Large intestine (tissue), 12 donors: ENCODE data around the gene KIAA1671. TPM values are rescaled to one million over a fixed set of nuclear protein-coding genes. Genes with fewer than 3 reads are reported as not detected.
"Not testable (repeated sequence)": the region's sequence is repeated elsewhere in the genome, so short reads cannot be mapped to it uniquely, and the experiment has no call there.

Experiments used
- DNase-seq, 2 donors: peaks; one replicate each; pipeline versions ENCODE4 v3.0.0 to v3.0.0-alpha.2; 2013
- H3K27ac ChIP-seq: one replicate; pipeline ENCODE4 v1.5.1; 2013; ENCODE audit warnings: low read length
- H3K27me3 ChIP-seq: 2 replicates; pipeline ENCODE4 v1.6.1; 2013; ENCODE audit warnings: low read length; ENCODE audit not compliant: control insufficient read depth, insufficient read depth
- H3K36me3 ChIP-seq: 2 replicates; pipeline ENCODE4 v1.6.1; 2013; ENCODE audit warnings: low read length; ENCODE audit not compliant: control insufficient read depth, insufficient read depth
- H3K4me1 ChIP-seq: one replicate; pipeline ENCODE4 v1.6.1; 2013; ENCODE audit warnings: low read length; ENCODE audit not compliant: control insufficient read depth, insufficient read depth
- H3K4me3 ChIP-seq: one replicate; pipeline ENCODE4 v1.5.1; 2013; ENCODE audit warnings: low read length
- H3K9me3 ChIP-seq: one replicate; pipeline ENCODE4 v1.6.1; 2013; ENCODE audit warnings: mild to moderate bottlenecking, low read depth, low read length, moderate library complexity; ENCODE audit not compliant: control insufficient read depth
- WGBS: methylation state at CpG from one replicate; pipeline ENCODE4 v1.1.5; 2013; ENCODE audit warnings: low lambda C conversion rate; ENCODE audit not compliant: insufficient coverage; 5-methylcytosine and 5-hydroxymethylcytosine counted together
- long read RNA-seq, 11 donors: transcript quantifications; one replicate each; lab custom pipeline, GENCODE V29; 2026
- polyA plus RNA-seq: library from polyadenylated mRNA; unstranded; fragments of 120-200 nt; gene quantifications from one replicate; pipeline ENCODE4 v1.2.1, GENCODE V29; 2013

Gene KIAA1671
- 25.0 TPM for polyA plus RNA-seq
- long read RNA-seq, donor 1, full-length matches to known transcripts: 1 of 1 reads
- long read RNA-seq, donor 1, partial matches to known transcripts: 0 of 1 reads
- long read RNA-seq, donor 1, other reads (novel, unspliced or antisense): 0 of 1 reads
- long read RNA-seq, donor 2, partial matches to known transcripts: 0 of 1 reads
- long read RNA-seq, donor 2, other reads (novel, unspliced or antisense): 0 of 1 reads
- long read RNA-seq, donor 3, full-length matches to known transcripts: 3 of 45 reads
- long read RNA-seq, donor 3, partial matches to known transcripts: 42 of 45 reads
- long read RNA-seq, donor 3, other reads (novel, unspliced or antisense): 0 of 45 reads
- long read RNA-seq, donor 4: 0 reads
- long read RNA-seq, donor 5: 0 reads
- long read RNA-seq, donor 6, partial matches to known transcripts: 9 of 9 reads
- long read RNA-seq, donor 6, other reads (novel, unspliced or antisense): 0 of 9 reads
- long read RNA-seq, donor 7: 0 reads
- long read RNA-seq, donor 8, full-length matches to known transcripts: 1 of 1 reads
- long read RNA-seq, donor 8, partial matches to known transcripts: 0 of 1 reads
- long read RNA-seq, donor 8, other reads (novel, unspliced or antisense): 0 of 1 reads
- long read RNA-seq, donor 9, full-length matches to known transcripts: 1 of 1 reads
- long read RNA-seq, donor 9, partial matches to known transcripts: 0 of 1 reads
- long read RNA-seq, donor 9, other reads (novel, unspliced or antisense): 0 of 1 reads
- long read RNA-seq, donor 10, full-length matches to known transcripts: 2 of 2 reads
- long read RNA-seq, donor 10, partial matches to known transcripts: 0 of 2 reads
- long read RNA-seq, donor 10, other reads (novel, unspliced or antisense): 0 of 2 reads
- long read RNA-seq, donor 11, full-length matches to known transcripts: 1 of 1 reads
- long read RNA-seq, donor 11, partial matches to known transcripts: 0 of 1 reads
- long read RNA-seq, donor 11, other reads (novel, unspliced or antisense): 0 of 1 reads

DNA sequence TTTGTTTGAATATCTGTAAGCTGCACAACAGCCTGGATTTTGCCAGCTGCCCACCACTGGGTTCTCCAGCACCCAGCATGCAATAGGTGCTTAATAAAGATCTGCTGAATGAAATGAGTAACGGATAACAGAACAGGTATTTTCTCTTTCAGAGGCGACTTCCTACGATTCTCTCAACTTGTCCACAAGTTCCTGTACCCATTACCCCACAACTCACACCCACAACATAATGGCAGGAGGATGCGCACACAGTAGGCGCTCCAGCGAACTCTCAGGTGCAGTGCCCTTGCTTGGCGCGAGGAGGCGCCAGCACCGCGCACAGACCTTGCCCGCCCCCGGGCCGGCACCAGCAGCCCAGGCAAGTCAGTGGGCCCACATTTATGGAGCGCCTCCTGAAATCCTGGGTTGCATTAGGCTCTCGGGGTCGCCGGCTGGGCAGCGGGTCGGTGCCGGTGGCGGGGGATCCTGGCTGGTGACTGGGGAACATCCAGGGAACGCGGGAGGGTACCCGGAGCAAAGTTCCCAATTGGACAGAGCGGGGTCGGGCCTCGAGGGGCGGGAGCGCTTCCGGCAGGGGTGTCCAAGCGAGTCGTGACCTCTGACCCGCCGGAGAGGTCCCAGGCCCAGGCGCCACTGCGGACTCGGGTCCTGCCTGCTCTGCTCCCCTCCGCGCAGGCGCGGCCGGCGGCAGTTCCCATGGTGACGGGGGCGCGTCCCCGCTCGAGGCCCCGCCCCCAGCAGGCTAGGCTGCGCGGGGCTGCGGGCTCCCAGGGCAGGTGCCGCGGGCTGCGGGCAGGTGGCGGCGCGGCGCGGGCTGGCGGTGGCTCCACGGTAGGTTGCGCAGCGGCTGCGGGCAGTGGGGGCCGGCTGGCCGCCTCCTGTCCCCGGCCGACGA lies at the start of gene KIAA1671:
KIAA1671 (plus strand) TSS at position 775 of the 895 bp plus-strand sequence. CDS start 75,284 bp downstream, outside the sequence.
- WGBS: no CpG with 5 or more reads among the region's 71 CpGs
- peak; percentile 89 to 90 for DNase-seq
- no peaks in the 10 kb centered on the region for H3K27me3 ChIP-seq
- peak within 1 kb of the TSS; percentile 75 for H3K4me3 ChIP-seq
- peak within 1 kb of the TSS; percentile 85 for H3K27ac ChIP-seq
- peaks cover 12% of the 10 kb centered on the region for H3K4me1 ChIP-seq
- H3K9me3 ChIP-seq: no peaks in the 10 kb centered on the region
- H3K36me3 ChIP-seq: no peaks in the 10 kb centered on the region

- Histone ChIP-seq H3K27ac (no peak overlapping the region), H3K4me1 (no peaks in the 10 kb centered on the region), H3K9me3 (peaks cover 15% of the 10 kb centered on the region), H3K4me3 (no peak overlapping the region), H3K36me3 (peaks cover 14% of the 10 kb centered on the region), H3K27me3 (no peaks in the 10 kb centered on the region)
- no peak for DNase-seq
- WGBS: 100% methylated on average over 1 of the region's 1 CpG
Measured at GRCh38 chr22:24905909-24906308, 46.6 kb upstream of the KIAA1671 start.

DNA sequence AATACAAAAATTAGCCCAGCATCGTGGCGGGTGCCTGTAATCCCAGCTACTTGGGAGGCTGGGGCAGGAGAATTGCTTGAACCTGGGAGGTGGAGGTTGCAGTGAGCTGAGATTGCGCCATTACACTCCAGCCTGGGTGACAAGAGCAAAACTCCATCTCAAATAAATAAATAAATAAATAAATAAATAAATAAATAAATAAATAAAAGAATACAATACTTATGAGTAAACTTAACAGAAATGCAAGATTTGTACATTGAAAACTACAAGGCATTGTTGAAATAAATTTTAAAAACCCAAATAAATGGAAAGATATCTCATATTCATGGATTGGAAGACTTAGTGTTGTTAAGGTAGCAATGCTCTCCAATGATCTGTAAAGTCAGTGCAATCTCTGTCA lies 45.4 kb upstream of the KIAA1671 start:
- H3K36me3 ChIP-seq: peaks cover 14% of the 10 kb centered on the region
- not testable (repeated sequence) for H3K27me3 ChIP-seq, DNase-seq, H3K4me3 ChIP-seq, H3K27ac ChIP-seq, H3K4me1 ChIP-seq
- WGBS: no CpG with 5 or more reads among the region's 3 CpGs
- peaks cover 15% of the 10 kb centered on the region for H3K9me3 ChIP-seq

DNA sequence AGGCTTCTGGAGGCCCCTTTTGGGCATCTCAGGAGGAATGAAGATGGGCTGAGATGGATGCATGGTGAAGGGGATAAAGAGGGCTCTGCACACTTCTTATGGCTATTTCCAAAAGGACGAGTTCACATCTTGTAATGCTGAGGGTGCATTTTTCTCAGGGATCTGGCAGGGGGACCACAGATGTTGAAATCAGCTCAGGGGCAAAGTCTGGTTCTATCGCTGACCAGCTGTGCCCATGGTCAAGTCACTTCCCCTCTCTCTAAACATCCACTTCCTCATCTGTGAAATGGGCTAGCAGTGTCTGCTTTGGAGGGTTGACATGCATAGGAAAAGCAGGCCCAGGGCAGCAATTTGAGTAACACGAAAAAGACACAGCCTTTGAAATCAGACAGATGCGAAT lies 32.5 kb upstream of the KIAA1671 start:
- H3K27ac ChIP-seq: no peak overlapping the region
- no peaks in the 10 kb centered on the region for H3K9me3 ChIP-seq
- H3K4me3 ChIP-seq: no peak overlapping the region
- no peaks in the 10 kb centered on the region for H3K27me3 ChIP-seq
- no peak for DNase-seq
- peaks cover 27% of the 10 kb centered on the region for H3K36me3 ChIP-seq
- H3K4me1 ChIP-seq: no peaks in the 10 kb centered on the region
- WGBS: no CpG with 5 or more reads among the region's 4 CpGs

- Histone ChIP-seq H3K9me3 (no peaks in the 10 kb centered on the region), H3K27me3 (no peaks in the 10 kb centered on the region), H3K36me3 (peaks cover 16% of the 10 kb centered on the region), H3K4me3 (no peak overlapping the region), H3K4me1 (no peaks in the 10 kb centered on the region), H3K27ac (no peak overlapping the region)
- WGBS: no CpG with 5 or more reads among the region's 17 CpGs
- no peak for DNase-seq
Measured at GRCh38 chr22:24925586-24926427, 26.7 kb upstream of the KIAA1671 start.

DNA sequence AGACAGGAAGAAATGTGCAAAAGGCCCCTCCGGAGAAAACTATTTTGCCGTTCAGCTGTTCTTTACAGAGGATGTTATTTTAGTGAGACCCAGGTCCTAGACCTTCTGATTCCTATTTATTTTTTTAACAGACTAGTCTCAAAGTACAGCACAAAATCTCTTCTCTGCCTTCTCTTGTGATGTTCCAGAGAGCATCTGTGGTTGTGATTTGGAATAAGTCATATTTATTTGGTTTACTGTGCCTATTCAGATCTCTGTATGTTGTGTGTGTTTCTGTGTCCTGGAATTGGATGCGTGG lies 26.1 kb upstream of the KIAA1671 start:
- WGBS: 100% methylated on average over 1 of the region's 3 CpGs
- Histone ChIP-seq H3K9me3 (no peaks in the 10 kb centered on the region), H3K4me3 (no peak overlapping the region), H3K4me1 (no peaks in the 10 kb centered on the region), H3K27ac (no peak overlapping the region), H3K27me3 (no peaks in the 10 kb centered on the region), H3K36me3 (peaks cover 16% of the 10 kb centered on the region)
- DNase-seq: no peak

DNA sequence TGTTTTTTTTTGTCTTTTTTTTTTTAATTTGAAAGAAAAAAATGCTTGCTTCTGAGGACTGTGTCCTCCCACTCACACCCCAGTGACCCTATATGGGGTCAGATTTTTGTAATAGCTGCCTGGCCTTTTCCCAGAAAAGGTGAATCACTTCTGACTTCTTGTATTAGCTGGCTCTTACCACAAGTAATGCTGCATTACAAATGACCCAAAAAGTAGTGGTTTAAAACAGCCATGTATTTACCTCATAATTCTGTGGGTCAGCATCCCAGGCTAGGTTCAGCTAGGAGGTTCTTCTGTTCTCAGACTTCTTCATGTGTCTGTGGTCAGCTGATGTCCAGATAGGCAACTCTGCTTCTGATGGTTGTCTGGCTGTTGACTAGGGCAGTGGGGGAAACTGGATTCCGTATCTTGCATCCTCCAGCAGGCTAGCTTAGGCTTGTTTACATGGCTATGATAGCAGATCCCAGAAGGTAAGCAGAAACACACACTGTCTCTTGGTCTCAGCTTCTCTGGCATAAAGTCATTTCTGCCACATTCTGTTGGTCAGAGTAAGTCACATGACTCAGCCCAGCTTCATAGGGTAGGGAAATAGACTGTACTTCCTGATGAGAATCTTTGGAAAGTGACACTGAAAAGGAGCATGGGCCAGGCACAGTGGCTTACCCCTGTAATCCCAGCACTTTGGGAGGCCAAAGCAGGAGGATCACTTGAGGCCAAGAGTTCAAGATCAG lies 25.5 kb upstream of the KIAA1671 start:
- H3K4me3 ChIP-seq: no peak overlapping the region
- no CpG with 5 or more reads among the region's 1 CpG for WGBS
- no peaks in the 10 kb centered on the region for H3K4me1 ChIP-seq
- H3K9me3 ChIP-seq: no peaks in the 10 kb centered on the region
- peaks cover 16% of the 10 kb centered on the region for H3K36me3 ChIP-seq
- no peak for DNase-seq
- no peak overlapping the region for H3K27ac ChIP-seq
- H3K27me3 ChIP-seq: no peaks in the 10 kb centered on the region

DNA sequence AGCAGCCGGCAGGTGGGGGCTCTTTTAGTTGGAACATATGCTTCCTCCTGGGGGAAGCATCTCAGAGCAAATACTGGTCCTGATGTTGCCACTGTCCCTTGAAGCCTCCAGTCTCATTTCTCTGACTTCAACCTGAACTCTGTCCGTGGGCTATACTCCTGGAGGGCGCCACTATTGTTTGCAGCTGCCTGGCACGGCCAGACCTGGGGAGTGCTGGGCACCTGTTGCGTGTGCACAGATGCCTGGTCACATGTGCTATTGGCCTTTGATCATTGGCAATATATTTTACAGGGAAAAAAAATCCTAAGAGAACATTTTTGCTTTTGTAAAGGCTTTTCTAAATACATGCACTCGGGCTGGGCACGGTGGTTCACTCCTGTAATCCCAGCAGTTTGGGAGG lies 24.2 kb upstream of the KIAA1671 start:
- no peak overlapping the region for H3K27ac ChIP-seq
- no peaks in the 10 kb centered on the region for H3K27me3 ChIP-seq
- no CpG with 5 or more reads among the region's 7 CpGs for WGBS
- peaks cover 12% of the 10 kb centered on the region for H3K36me3 ChIP-seq
- no peaks in the 10 kb centered on the region for H3K9me3 ChIP-seq
- H3K4me3 ChIP-seq: no peak overlapping the region
- no peaks in the 10 kb centered on the region for H3K4me1 ChIP-seq
- no peak for DNase-seq

GRCh38 chr22:24930678-24931077 lies 21.8 kb upstream of the KIAA1671 start:
- no peak for DNase-seq
- 100% methylated on average over 1 of the region's 3 CpGs for WGBS

More at GRCh38 chr22:24930678-24931077, 21.8 kb upstream of the KIAA1671 start:
- H3K36me3 ChIP-seq: peaks cover 3% of the 10 kb centered on the region
- H3K9me3 ChIP-seq: no peaks in the 10 kb centered on the region
- no peak overlapping the region for H3K4me3 ChIP-seq
- H3K4me1 ChIP-seq: no peaks in the 10 kb centered on the region
- no peak overlapping the region for H3K27ac ChIP-seq
- no peaks in the 10 kb centered on the region for H3K27me3 ChIP-seq
